K562 (cell line): ENCODE results near the gene CHST8. TPM values are rescaled to one million over a fixed set of nuclear protein-coding genes. Genes with fewer than 3 reads are reported as not detected.
A peak's percentile ranks its signal among the peaks of the same experiment; 100 is the strongest.

Experiments used
- CC2D1A ChIP-seq: fragments of 450-650 bp; IDR thresholded peaks from 2 replicates; pipeline ENCODE4 v1.6.1; 2017; ENCODE audit warnings: mild to moderate bottlenecking
- COPS2 ChIP-seq: fragments of 450-650 bp; conservative IDR thresholded peaks from 2 replicates; pipeline ENCODE4 v1.6.1; 2016; ENCODE audit warnings: mild to moderate bottlenecking, moderate library complexity
- CREB3L1 ChIP-seq: fragments of 450-650 bp; IDR thresholded peaks from 2 replicates; pipeline ENCODE4 v1.6.1; 2014; ENCODE audit warnings: low read depth, mild to moderate bottlenecking, moderate library complexity, borderline replicate concordance
- CTCF ChIP-seq, 3 experiments: IDR thresholded peaks in 2 of 3; conservative IDR thresholded peaks in 1 of 3; 2 replicates each; pipeline ENCODE4 v1.5.1; 2011 to 2012; ENCODE audit warnings: low read length in 3 of 3, mild to moderate bottlenecking in 3 of 3, control low read depth in 2 of 3, improper control_type of control experiment in 1 of 3, inconsistent platforms in 1 of 3, low read depth in 1 of 3, mixed read lengths in 1 of 3, moderate library complexity in 1 of 3; ENCODE audit not compliant: insufficient read depth in 2 of 3
- FOXK1 ChIP-seq: sonication (generic); formaldehyde crosslinking; IDR thresholded peaks from 2 replicates; pipeline ENCODE4 v1.8.0; 2022; ENCODE audit warnings: missing genetic modification reagents, mild to moderate bottlenecking, borderline replicate concordance
- HDAC2 ChIP-seq: fragments of 450-650 bp; IDR thresholded peaks from 2 replicates; pipeline ENCODE4 v1.6.1; 2016; ENCODE audit warnings: mild to moderate bottlenecking
- MAZ ChIP-seq, 2 experiments: fragments of 450-650 bp in 1 of 2; sonication (generic) in 1 of 2; formaldehyde crosslinking; IDR thresholded peaks in 1 of 2; conservative IDR thresholded peaks in 1 of 2; 2 replicates each; pipeline versions ENCODE4 v1.4.0 to v1.5.0; 2020; ENCODE audit warnings: mild to moderate bottlenecking in 1 of 2, missing genetic modification reagents in 1 of 2
- PCBP1 ChIP-seq: fragments of 200-400 bp; formaldehyde crosslinking; IDR thresholded peaks from 2 replicates; pipeline ENCODE4 v1.6.1; 2018; ENCODE audit warnings: mild to moderate bottlenecking, low read depth, low read length; ENCODE audit not compliant: poor library complexity, severe bottlenecking
- RB1 ChIP-seq: fragments of 450-650 bp; IDR thresholded peaks from 2 replicates; pipeline ENCODE4 v1.6.1; 2017; ENCODE audit warnings: low read depth, mild to moderate bottlenecking
- RHOXF2B ChIP-seq: fragments of 250-450 bp; sonication (Bioruptor Pico); conservative IDR thresholded peaks from 2 replicates; pipeline ENCODE4 v1.5.1; 2021
- SIX5 ChIP-seq, 2 experiments: IDR thresholded peaks; 2 replicates each; pipeline ENCODE4 v1.6.1; 2011; ENCODE audit warnings: low read length in 2 of 2, borderline replicate concordance in 1 of 2, low read depth in 1 of 2, mild to moderate bottlenecking in 1 of 2, moderate library complexity in 1 of 2; ENCODE audit not compliant: insufficient read depth in 1 of 2
- SLC30A9 ChIP-seq: fragments of 250-450 bp; sonication (Bioruptor Pico); IDR thresholded peaks from 2 replicates; pipeline ENCODE4 v1.8.0; 2022; ENCODE audit warnings: mild to moderate bottlenecking, moderate library complexity
- ZEB2 ChIP-seq: fragments of 450-650 bp; IDR thresholded peaks from 2 replicates; pipeline ENCODE4 v1.6.1; 2016
- polyA plus RNA-seq, 8 experiments: library from polyadenylated mRNA; depleted of rRNA in 4 of 8; stranded (reverse) in 5 of 8; unstranded in 3 of 8; fragments of >200 nt; fragmentation: Nextera tagmentation in 2 of 8; fragmentation: Illumina TruSeq in 1 of 8; extraction: Ambion mirVana in 2 of 8; extraction: Trizol in 1 of 8; gene quantifications; 2 replicates each; pipeline versions ENCODE4 v1.2.1 to v1.2.3, GENCODE V29; 2011 to 2014; ENCODE audit warnings: inconsistent platforms in 1 of 8, missing spikeins in 1 of 8
- total RNA-seq, 7 experiments: library from RNA; depleted of rRNA in 6 of 7; stranded (reverse); fragments of >200 nt in 6 of 7; fragmentation: Illumina TruSeq in 2 of 7; extraction: Trizol in 2 of 7; gene quantifications; 2 replicates each; pipeline versions ENCODE4 v1.2.1 to v1.2.3, GENCODE V29; 2011 to 2021; ENCODE audit warnings: low replicate concordance in 1 of 7
- TF ChIP-seq, protein P1 (sequence below): fragments of 450-650 bp; IDR thresholded peaks from 2 replicates; pipeline ENCODE4 v1.6.1; 2017; ENCODE audit warnings: antibody characterized with exemption
- TF ChIP-seq, protein P2 (sequence below): fragments of 450-650 bp; IDR thresholded peaks from 2 replicates; pipeline ENCODE4 v1.7.1; 2018; ENCODE audit warnings: mild to moderate bottlenecking, low read depth; ENCODE audit not compliant: partially characterized antibody
- TF ChIP-seq, protein P3 (sequence below): fragments of 450-650 bp; IDR thresholded peaks from 2 replicates; pipeline ENCODE4 v1.6.1; 2017; ENCODE audit warnings: mild to moderate bottlenecking, moderate library complexity

The CHST8 gene
- total and polyA plus RNA-seq, 9 of the 15 experiments (the other 6 are each of a cell fraction or from before 2014, with no cell fraction given): 0.11 TPM; not detected in 8

- TF ChIP-seq RB1: peak; percentile 98
- no peak for TF ChIP-seq ZEB2
- peak; percentile 89 to 94 (median 90) for TF ChIP-seq CTCF (IDR thresholded peaks at IDR 0.05 in 2 of 3, conservative IDR thresholded peaks at IDR 0.05 in 1 of 3; ENCODE audit: insufficient read depth in 2 of 3, low read depth in 1 of 3, low read length in 3 of 3)
- TF ChIP-seq HDAC2: 0 out of 2 replicates have a peak, but pooled peaks have one; percentile 41
- TF ChIP-seq, protein P1, sequence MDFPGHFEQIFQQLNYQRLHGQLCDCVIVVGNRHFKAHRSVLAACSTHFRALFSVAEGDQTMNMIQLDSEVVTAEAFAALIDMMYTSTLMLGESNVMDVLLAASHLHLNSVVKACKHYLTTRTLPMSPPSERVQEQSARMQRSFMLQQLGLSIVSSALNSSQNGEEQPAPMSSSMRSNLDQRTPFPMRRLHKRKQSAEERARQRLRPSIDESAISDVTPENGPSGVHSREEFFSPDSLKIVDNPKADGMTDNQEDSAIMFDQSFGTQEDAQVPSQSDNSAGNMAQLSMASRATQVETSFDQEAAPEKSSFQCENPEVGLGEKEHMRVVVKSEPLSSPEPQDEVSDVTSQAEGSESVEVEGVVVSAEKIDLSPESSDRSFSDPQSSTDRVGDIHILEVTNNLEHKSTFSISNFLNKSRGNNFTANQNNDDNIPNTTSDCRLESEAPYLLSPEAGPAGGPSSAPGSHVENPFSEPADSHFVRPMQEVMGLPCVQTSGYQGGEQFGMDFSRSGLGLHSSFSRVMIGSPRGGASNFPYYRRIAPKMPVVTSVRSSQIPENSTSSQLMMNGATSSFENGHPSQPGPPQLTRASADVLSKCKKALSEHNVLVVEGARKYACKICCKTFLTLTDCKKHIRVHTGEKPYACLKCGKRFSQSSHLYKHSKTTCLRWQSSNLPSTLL: no peak
- no peak for TF ChIP-seq SIX5 (IDR thresholded peaks at IDR 0.05; ENCODE audit: borderline replicate concordance in 1 of 2, insufficient read depth in 1 of 2, low read depth in 1 of 2, low read length in 2 of 2)
- no peak for TF ChIP-seq CREB3L1
- no peak for TF ChIP-seq FOXK1 (CRISPR knock-in tag)
- no peak for TF ChIP-seq PCBP1
- no peak for TF ChIP-seq COPS2
- peak in 1 of 2 experiments; percentile 30; a peak in 1 of 4 replicates for TF ChIP-seq MAZ (CRISPR knock-in tag; conservative IDR thresholded peaks at IDR 0.05 in 1 of 2, IDR thresholded peaks at IDR 0.05 in 1 of 2)
- TF ChIP-seq SLC30A9 (CRISPR knock-in tag): no peak
- TF ChIP-seq, protein P2, sequence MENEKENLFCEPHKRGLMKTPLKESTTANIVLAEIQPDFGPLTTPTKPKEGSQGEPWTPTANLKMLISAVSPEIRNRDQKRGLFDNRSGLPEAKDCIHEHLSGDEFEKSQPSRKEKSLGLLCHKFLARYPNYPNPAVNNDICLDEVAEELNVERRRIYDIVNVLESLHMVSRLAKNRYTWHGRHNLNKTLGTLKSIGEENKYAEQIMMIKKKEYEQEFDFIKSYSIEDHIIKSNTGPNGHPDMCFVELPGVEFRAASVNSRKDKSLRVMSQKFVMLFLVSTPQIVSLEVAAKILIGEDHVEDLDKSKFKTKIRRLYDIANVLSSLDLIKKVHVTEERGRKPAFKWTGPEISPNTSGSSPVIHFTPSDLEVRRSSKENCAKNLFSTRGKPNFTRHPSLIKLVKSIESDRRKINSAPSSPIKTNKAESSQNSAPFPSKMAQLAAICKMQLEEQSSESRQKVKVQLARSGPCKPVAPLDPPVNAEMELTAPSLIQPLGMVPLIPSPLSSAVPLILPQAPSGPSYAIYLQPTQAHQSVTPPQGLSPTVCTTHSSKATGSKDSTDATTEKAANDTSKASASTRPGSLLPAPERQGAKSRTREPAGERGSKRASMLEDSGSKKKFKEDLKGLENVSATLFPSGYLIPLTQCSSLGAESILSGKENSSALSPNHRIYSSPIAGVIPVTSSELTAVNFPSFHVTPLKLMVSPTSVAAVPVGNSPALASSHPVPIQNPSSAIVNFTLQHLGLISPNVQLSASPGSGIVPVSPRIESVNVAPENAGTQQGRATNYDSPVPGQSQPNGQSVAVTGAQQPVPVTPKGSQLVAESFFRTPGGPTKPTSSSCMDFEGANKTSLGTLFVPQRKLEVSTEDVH: no peak
- peak; percentile 40; the same call in 1 of the 2 replicates for TF ChIP-seq CC2D1A
- no peak for TF ChIP-seq RHOXF2B (CRISPR knock-in tag)
- TF ChIP-seq, protein P3, sequence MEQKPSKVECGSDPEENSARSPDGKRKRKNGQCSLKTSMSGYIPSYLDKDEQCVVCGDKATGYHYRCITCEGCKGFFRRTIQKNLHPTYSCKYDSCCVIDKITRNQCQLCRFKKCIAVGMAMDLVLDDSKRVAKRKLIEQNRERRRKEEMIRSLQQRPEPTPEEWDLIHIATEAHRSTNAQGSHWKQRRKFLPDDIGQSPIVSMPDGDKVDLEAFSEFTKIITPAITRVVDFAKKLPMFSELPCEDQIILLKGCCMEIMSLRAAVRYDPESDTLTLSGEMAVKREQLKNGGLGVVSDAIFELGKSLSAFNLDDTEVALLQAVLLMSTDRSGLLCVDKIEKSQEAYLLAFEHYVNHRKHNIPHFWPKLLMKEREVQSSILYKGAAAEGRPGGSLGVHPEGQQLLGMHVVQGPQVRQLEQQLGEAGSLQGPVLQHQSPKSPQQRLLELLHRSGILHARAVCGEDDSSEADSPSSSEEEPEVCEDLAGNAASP: no peak
Measured at GRCh38 chr19:33771384-33772101, 149.8 kb downstream of the CHST8 start (continued).
